GM04503 (cell line): ENCODE measurements around the gene ELK4.
A peak's percentile ranks its signal among the peaks of the same experiment; 100 is the strongest.

ENCODE experiments used
- DNase-seq: peaks from one replicate; pipeline ENCODE4 v3.0.0-alpha.2; 2012; ENCODE audit warnings: low read depth

ELK4 gene

GRCh38 chr1:205631768-205632668 is at the start of gene ELK4:
ELK4 (minus strand) TSS chr1:205632011; CDS start chr1:205623882, 8,129 bp downstream.
- DNase-seq: peak; percentile 80

- DNase-seq: no peak
Measured at GRCh38 chr1:205681364-205681763, 49.6 kb upstream of the ELK4 start.

- DNase-seq: no peak
Measured at GRCh38 chr1:205680073-205680851, 48.5 kb upstream of the ELK4 start, which contains the start of gene SLC45A3. SLC45A3 (minus strand) TSS chr1:205680509; CDS start chr1:205664656, 15,853 bp downstream.

- no peak for DNase-seq
Measured at GRCh38 chr1:205678286-205679111, 46.7 kb upstream of the ELK4 start.

GRCh38 chr1:205677167-205677566 is 45.4 kb upstream of the ELK4 start:
- DNase-seq: no peak

GRCh38 chr1:205676597-205676996 is 44.8 kb upstream of the ELK4 start:
- no peak for DNase-seq

- no peak for DNase-seq
Measured at GRCh38 chr1:205676002-205676401, 44.2 kb upstream of the ELK4 start.

- no peak for DNase-seq
Measured at GRCh38 chr1:205675247-205675646, 43.4 kb upstream of the ELK4 start.

GRCh38 chr1:205672970-205673369 is 41.2 kb upstream of the ELK4 start:
- no peak for DNase-seq

GRCh38 chr1:205672395-205672889 is 40.6 kb upstream of the ELK4 start:
- no peak for DNase-seq

GRCh38 chr1:205670611-205671430 is 39.0 kb upstream of the ELK4 start:
- no peak for DNase-seq

- DNase-seq: no peak
Measured at GRCh38 chr1:205670150-205670446, 38.3 kb upstream of the ELK4 start.

- no peak for DNase-seq
Measured at GRCh38 chr1:205669341-205670149, 37.7 kb upstream of the ELK4 start.

- DNase-seq: no peak
Measured at GRCh38 chr1:205668951-205669340, 37.1 kb upstream of the ELK4 start.

GRCh38 chr1:205667909-205668643 is 36.3 kb upstream of the ELK4 start:
- no peak for DNase-seq

- DNase-seq: no peak
Measured at GRCh38 chr1:205666372-205667166, 34.8 kb upstream of the ELK4 start.

GRCh38 chr1:205665201-205666045 is 33.6 kb upstream of the ELK4 start:
- DNase-seq: no peak
